ENCODE results near the gene ZBTB33. TPM values are rescaled to one million over a fixed set of nuclear protein-coding genes. Genes with fewer than 3 reads are reported as not detected.

Gene ZBTB33
- total RNA-seq: 10.0 and 11.3 TPM in 2 replicates

GRCh38 chrX:120250522-120251271, at the start of gene ZBTB33:
ZBTB33 (plus strand) TSS chrX:120250812; CDS start chrX:120253416, 2,604 bp downstream.
- peak; percentile 84 to 95 for DNase-seq (ENCODE audit: low read depth in 2 of 2)

- no peak for DNase-seq (ENCODE audit: low read depth in 2 of 2)
Observed at GRCh38 chrX:120200851-120201250, 49.8 kb upstream of the ZBTB33 start.

GRCh38 chrX:120205816-120206753, 44.5 kb upstream of the ZBTB33 start:
- DNase-seq (ENCODE audit: low read depth in 2 of 2): no peak

- no peak for DNase-seq (ENCODE audit: low read depth in 2 of 2)
Observed at GRCh38 chrX:120207009-120207605, 43.5 kb upstream of the ZBTB33 start.

GRCh38 chrX:120213438-120214265, 37.0 kb upstream of the ZBTB33 start:
- DNase-seq (ENCODE audit: low read depth in 2 of 2): peak; percentile 66 to 73

- DNase-seq (ENCODE audit: low read depth in 2 of 2): no peak
Observed at GRCh38 chrX:120223374-120223773, 27.2 kb upstream of the ZBTB33 start.

- DNase-seq (ENCODE audit: low read depth in 2 of 2): no peak
Observed at GRCh38 chrX:120224388-120224787, 26.2 kb upstream of the ZBTB33 start.

GRCh38 chrX:120228187-120228908, 22.3 kb upstream of the ZBTB33 start:
- DNase-seq (ENCODE audit: low read depth in 2 of 2): no peak

- no peak for DNase-seq (ENCODE audit: low read depth in 2 of 2)
Observed at GRCh38 chrX:120235284-120235683, 15.3 kb upstream of the ZBTB33 start.

GRCh38 chrX:120236687-120237479, 13.7 kb upstream of the ZBTB33 start:
- no peak for DNase-seq (ENCODE audit: low read depth in 2 of 2)

GRCh38 chrX:120238933-120239332, 11.7 kb upstream of the ZBTB33 start:
- DNase-seq (ENCODE audit: low read depth in 2 of 2): no peak

- DNase-seq (ENCODE audit: low read depth in 2 of 2): no peak
Observed at GRCh38 chrX:120242813-120243212, 7.8 kb upstream of the ZBTB33 start.

GRCh38 chrX:120244395-120244734, 6.2 kb upstream of the ZBTB33 start:
- DNase-seq (ENCODE audit: low read depth in 2 of 2): peak in 1 of 2 donors; percentile 1

GRCh38 chrX:120244735-120245498, 5.7 kb upstream of the ZBTB33 start:
- DNase-seq (ENCODE audit: low read depth in 2 of 2): peak; percentile 81 to 88

- peak; percentile 31 to 32 for DNase-seq (ENCODE audit: low read depth in 2 of 2)
Observed at GRCh38 chrX:120251471-120252011, 929 bp downstream of the ZBTB33 start.

- no peak for DNase-seq (ENCODE audit: low read depth in 2 of 2)
Observed at GRCh38 chrX:120253784-120254183, 3.2 kb downstream of the ZBTB33 start.

- no peak for DNase-seq (ENCODE audit: low read depth in 2 of 2)
Observed at GRCh38 chrX:120260369-120260768, 9.8 kb downstream of the ZBTB33 start.

GRCh38 chrX:120262859-120263708, 12.5 kb downstream of the ZBTB33 start:
- no peak for DNase-seq (ENCODE audit: low read depth in 2 of 2)

Data from lung microvascular endothelial cell (primary cell).